HUDEP-2 (cell line): Measurements from ENCODE around the gene CACNA1A.
"Not testable (repeated sequence)": the region's sequence is repeated elsewhere in the genome, so short reads cannot be mapped to it uniquely, and the experiment has no call there.

Experiments
- DNase-seq, 76 experiments: peaks; one replicate each; lab custom pipeline; 2025; ENCODE audit not compliant: unreplicated experiment in 76 of 76; lab: John Stamatoyannopoulos, UW

CACNA1A gene

DNA sequence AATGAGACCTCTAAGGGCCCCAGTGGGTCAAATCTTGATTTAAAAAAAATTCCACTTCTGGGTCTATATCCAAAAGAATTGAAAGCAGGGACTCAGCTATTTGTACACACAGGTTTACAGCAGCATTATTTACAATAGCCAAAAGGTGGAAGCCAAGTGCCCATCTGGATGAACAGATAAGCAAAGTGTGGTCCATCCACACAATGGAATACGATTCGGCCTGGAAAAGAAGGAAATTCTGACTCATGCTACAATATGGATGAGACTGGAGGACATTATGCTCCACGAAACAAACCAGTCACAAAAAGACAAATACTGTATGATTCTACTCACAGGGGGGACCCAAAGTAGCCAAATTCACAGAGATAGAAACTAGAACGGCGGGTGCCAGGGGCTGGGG is 76.7 kb downstream of the CACNA1A start:
- DNase-seq: no peak

DNA sequence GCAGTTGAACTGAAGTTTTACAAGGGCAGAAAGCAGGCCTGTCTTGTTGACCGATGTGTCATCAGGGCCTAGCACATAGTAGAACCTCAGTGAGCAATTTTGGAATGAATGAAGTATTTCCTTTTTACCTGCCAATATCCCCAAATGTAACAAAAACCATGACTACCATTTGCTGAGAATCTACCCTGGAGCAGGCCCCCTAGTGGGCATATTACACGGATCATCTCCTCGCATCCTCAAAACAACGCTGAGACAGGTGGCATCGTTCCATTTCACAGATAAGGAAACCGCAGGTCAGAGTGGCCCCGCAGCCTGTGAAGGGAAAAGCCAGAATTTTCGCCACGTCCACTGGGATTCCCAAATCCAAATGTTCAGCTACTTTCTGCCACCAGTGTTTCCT is 77.9 kb downstream of the CACNA1A start:
- DNase-seq: peak in 29 of 76 experiments; percentile 2 to 58 (median 16)

DNA sequence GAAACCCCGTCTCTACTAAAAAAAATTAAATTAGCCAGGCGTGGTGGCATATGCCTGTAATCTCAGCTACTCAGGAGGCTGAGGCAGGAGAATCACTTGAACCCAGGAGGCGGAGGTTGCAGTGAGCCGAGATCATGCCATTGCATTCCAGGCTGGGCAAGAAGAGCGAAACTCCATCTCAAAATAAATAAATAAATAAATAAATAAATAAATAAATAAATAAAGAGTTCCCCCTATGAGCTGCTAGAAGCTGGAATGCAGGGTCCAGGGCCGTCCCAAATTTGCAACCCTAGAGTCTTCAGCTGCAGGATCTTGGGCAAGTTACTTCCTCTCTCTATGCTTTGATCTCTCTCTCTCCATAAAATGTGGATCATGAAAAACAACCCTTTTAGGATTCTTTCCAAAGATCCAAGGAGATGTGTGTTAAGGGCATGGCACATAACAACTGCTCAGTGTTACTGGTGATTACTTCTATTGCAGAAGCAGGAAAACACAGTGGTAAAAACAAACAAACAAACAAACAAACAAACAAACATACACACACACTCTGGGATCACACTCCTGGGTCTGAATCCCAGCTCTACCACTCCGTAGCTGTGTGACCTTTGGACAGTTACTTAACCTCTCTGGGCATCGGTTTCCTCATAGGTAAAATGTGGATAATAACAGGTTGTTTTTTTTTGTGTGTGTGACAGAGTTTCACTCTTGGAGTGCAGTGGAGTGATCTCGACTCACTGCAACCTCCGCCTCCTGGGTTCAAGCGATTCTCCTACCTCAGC is 78.8 kb downstream of the CACNA1A start:
- no peak for DNase-seq

DNA sequence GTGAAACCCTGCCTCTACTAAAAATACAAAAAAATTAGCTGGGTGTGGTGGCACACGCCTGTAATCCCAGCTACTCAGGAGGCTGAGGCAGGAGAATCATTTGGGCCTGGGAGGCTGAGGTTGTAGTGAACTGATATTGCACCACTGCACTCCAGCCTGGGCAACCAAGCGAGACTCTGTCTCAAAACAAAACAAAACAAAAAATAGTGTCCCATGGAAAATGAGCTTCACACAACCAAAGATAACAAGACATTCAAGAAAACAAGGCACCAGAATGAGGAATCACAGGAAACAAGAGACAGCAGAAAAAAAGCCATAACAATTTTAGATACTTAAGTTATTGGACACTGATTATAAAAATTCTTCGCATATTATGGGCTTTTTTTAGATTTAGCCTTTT is 80.4 kb downstream of the CACNA1A start:
- not testable (repeated sequence) for DNase-seq

DNA sequence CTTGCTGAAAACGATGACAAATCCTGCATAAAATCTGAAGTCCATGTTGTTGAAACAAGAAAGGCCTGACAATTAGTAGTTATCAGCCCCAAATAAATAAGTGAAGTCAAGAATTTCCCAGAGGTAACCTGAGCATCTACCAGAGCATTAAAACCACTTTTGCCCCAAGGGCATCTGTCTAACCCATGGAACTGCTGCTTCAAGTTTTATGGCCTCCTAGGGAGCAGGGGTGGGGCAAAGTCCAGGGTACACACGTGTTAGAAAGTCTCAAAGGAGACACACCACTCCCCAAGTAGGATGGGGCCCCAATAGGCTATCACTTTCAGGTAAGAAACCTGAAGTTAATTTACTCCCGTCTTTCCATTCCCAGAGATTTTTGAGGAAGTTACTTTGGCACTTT is 81.1 kb downstream of the CACNA1A start:
- no peak for DNase-seq

DNA sequence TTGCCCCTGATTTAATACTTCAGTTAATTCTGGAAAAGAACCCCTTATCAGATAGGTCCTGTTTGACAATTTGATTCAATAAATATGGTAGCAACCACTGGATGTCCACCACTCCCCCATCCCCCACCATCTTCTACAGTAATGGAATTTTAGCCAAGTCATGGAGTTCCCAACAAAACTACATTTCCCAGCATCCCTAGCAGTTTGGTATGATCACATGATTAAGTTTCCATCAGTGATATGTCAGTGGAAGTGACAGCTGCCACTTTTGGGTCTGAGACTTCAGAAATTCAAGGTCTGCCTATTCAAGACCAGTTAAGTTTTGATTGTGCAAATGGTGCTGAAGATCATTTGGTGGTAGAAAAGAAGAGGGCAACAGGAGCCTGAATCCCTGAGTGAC is 85.5 kb downstream of the CACNA1A start:
- DNase-seq: no peak

DNA sequence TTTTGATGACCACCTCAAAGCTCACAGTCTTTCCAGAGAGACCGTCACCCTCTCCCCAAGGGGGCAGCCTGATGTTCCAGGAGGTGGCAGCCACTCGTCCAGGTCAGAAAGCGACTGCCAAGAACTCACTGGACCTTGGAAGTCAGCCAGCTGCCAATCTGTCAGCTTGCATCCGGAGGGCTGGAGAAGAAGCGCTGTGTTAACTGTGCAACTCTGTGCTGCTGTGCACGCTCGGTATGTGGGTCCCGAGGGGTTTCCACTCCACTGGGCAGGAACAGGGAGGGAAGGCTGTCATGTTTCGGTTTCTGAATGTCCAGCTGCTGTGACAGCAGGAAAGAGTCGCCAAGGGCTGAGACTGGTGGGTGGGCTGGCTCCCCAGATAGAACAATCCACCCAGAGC is 89.2 kb downstream of the CACNA1A start:
- DNase-seq: no peak

DNA sequence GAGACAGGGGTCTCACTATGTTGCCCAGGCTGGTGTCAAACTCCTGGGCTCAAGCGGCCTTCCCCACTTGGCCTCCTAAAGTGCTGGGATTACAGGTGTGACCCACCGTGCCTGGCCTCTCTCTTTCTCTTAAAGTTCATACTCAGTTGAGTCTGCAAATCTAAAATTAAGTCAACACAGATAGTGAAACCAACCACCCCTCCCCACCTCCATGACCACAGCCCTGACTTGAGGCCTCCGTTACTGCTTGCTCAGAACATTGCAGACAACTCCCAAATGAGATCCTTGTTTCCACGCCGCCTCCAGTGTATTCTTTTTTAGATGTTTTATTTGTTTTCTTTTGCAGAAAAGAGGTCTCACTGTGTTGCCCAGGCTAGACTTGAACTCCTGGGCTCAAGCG is 94.4 kb downstream of the CACNA1A start:
- no peak for DNase-seq

DNA sequence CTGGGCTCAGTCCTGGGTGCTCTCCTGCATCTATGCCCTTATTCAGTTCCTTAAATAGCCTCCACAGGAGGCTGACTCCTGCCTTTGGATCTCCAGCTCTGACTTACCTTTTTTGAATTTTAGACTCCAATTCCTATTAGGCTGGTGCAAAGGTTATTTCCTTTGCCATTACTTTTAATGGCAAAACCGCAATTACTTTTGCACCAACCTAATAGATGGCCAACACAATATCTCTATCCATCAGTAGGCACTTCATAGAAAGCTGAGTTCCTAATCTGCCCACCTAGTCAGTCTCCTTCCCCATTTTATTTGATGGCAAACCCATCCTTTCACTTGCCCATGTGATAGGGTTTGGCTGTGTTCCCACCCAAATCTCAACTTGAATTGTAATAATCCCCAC is 95.3 kb downstream of the CACNA1A start:
- no peak for DNase-seq

DNA sequence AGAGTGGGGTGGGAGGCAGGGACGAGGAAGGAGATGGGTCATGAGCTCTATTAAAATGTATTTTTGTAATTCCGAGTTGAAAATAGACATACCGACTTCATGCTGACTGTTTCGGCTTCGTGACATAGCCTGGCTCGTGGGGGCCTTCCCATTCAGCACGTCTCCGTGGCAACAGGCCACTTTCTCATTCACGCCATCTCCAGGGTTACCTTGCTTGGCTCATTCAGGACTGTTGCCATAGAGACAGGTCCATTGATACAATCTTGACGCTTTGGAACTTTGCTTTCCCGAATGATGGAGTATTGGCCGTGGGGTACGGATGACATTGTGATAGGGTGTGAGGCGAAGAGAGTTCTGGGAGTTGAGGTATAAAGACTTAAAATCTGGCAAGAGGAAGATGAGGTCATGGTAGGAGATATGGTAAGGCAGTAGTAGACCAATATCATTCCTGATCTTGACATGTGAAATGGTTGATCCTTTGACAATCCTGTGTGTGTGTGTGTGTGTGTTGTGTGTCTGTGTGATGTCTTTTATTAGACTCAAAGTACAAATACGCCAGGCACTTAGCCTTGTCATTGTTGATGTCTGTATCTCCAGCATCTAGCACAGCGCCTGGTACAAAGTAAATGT is 97.3 kb downstream of the CACNA1A start:
- no peak for DNase-seq

DNA sequence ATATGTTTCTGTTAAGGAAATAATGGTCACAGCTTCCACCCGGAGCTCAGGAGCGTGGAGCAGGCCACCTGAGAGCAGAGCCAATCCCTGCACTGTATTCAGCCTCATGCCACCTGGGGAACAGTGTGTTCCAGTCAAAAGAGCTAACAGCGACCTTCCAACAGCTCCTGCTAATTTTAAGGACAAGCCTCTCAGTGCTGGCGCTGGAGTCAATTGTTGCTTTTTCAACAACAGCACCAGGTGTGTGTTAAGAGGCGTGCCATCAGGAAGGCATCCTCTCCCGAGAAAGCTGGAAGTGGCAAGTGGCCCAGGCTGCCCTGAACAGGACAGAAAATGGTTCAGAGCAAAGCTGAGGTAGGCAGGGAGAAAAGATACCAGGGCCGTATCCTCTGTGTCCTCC is 102.0 kb downstream of the CACNA1A start:
- DNase-seq: no peak

DNA sequence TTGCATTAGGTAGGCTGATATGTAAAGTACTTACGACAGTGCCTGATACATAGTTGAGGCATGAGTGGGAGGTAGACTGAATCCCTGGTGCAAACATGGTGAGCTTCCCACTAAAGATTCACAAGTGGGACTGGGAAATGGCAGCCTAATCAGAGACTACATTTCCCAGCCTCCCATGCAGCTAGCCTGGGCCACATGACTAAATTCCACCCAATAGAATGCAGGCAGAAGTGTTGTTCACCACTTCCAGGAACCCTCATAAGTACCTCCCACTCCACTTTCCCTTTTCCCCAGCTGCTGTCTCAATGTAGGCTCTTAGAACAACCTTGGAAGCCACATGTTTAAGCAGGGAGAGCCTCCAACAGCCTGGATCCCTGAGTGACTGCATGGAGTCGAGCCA is 104.9 kb downstream of the CACNA1A start:
- peak in 10 of 76 experiments; percentile 2 to 22 (median 12) for DNase-seq

DNA sequence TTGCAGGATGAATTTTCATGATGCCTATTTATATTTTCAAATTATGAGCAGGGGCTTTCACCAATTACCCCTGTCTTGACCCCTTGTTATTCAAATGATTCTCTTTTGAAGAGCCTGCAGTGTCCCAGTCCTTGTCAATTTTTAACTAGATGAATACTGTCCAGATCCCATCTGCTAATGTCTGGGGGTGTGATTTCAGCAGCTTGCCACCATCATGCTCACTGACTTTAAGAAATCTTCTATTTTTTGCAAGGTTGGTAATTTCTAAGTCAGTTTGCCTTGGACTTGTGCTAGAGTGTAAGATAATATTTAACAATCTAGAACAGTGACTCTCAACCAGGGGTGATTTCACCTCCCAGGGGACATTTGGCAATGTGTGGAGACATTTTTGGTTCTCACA is 106.0 kb downstream of the CACNA1A start:
- DNase-seq: no peak

DNA sequence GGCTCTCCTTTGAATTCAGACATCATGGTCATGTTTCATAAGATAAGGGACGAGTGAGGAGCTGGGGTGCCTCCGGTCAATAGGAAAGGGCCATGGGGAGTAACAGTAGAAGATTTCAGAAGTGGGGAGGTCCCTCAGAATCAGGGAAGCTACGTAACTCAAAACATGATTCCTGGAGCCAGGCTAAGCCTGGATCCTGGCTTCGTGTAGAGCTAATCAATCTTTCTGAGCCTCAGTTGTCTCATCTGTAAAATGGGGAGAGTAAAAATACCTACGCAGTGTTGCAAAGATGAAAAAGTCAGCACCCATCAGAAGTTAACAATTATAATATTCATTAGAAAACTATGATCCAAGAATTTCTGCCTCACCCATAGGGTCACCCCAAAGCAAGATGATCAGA is 106.5 kb downstream of the CACNA1A start:
- DNase-seq: no peak

DNA sequence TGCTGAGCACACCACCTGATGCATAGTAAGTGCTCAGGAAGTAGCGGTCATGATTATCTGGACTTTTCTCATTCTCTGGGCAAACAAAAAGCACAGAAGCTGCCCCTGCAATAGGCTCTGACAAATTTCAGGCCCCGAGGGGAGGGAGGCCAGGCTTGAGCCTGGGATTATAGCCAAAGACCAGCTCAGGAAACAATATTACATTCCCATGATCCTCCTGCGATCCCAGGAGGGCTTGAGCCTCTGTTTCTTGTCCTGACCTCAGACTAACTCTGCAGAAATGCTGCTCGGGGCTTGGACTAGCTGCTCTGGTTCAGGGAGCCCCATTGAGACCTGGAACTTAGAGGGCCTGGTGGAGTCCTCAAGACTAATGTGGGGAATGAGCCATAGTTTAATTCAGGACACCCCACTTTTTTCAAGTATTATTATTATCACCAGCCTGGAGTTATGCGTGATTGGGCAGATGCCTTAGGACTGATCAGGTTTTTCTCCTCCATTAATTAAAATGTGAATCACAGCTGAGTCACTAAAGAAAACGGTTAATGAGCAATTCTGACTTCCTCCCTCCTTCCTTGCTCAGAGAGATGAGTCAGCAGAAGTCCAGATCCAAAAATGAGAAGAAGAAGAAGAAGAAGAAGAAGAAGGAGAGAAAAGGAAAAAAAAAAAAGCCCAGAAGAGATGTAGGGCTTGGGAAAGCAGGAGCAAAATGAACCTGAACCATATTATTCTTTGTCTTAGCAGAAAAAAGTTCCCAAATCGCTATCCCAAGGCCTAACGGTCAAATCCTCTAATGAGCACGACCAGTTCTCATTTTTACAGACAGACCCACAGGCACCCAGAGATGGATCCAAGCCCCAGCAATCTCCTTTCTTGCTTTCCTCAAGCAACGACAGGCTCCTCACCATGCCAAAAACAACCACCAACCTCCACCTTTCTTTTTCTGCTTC is 107.2 kb downstream of the CACNA1A start:
- no peak for DNase-seq

DNA sequence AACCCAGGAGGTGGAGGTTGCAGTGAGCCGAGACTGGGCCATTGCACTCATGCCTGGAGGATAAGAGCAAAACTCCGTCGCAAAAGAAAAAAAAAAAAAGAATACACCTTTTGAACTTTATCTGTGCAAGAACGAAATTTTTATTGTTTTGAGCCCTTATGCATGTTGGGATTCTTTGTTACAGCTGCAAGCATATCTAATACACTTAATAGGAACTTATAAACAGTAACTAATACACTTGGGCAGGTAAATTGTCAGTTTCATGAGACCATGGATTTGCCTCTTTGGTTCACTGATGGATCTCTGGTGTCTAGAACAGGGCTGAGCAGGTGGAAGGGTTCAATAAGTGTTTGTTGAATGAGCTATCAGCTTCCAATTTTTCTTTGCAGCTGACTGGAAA is 108.1 kb downstream of the CACNA1A start:
- no peak for DNase-seq

DNA sequence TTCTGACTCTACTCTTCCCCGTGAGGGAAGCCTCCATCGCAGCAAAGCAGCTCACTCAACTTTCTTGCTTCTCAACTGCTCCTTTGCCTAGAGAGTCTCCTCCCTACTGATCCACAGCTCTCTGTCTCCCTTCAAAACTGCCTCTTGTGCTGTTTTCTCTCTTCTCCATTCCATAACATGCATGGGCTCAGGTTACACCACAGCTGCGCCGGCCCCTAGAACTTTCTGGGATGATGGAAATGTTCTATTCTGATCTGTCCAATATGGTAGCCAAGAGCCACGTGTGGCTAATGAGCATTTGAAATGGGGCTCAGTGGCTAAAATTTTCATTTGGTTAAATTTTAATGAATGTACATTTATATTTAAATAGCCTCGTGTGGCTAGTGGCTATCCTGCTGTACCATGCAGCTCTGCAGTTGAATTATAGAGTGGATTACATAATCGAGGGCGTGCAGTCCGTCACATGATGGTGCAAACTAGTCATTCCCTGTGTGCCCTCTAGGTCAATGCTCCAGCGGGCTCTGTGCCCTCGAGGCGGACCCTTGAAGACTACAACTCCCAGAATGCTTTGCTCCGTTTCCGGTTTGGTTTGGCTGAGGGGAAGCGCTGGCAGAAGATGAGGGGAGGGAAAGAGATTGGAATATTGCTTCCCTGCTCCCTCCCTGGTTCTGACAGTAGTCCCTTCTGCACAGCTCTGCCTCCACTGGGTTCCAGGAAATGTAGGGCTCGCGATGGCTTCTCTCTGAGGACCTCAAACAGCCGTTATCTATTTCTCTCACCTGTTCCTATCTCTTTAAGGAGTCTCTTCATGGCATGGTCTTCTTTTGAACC is 109.8 kb downstream of the CACNA1A start:
- DNase-seq: peak in 41 of 76 experiments; percentile 5 to 63 (median 25)

DNA sequence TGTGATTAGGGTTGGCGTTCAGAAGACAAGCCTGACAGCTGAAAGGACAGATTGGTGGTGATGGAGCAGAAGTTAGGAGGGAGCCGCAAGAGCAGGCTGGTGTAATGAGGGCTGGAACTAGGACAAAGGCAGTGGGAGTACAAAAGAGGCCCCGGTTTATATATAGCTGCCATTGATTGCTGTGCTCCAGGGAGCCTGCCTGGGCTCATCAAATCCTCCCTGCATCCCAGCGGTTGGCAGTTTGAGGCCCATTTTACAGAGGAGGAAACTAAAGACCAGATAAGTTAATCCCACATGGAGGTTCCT is 123.7 kb downstream of the CACNA1A start:
- no peak for DNase-seq

DNA sequence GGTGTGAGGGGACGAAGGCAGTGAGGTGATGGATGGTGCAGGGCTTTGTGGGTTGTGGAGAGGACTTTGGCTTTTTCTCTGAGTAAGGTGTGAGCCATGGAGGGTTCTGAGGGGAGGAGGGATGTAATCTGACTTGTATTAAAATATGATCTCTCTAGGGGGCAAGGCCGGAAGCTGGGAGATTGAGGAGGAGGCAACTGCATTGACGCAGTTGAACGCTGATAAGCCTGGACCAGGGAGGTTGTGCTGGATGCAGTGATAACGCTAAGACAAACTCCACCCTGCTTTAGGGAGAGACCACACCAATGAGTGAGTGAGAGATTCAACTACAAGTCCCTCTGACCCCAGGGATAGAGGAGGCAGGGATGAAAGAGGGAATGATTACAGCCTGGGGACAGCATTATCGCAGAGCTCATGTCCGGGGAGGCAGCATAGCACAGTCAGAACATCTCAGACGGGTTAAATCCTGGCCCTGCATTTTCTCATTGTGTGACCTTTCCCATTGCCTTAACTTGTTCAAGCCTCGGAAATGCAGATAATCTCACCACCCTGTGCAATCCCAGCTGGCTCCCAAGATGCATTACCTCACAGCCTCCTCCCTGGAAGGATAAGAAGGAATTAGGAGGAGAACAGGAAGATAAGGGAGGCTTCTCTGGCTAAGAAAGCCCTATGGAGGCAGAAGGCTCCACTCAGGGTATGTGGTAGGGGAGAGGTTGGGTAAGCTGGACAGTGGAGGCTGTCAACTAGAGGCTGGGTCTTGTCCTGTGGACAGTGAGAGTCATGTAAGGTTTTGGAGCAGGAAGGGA is 124.2 kb downstream of the CACNA1A start:
- peak in 13 of 76 experiments; percentile 5 to 48 (median 18) for DNase-seq

DNA sequence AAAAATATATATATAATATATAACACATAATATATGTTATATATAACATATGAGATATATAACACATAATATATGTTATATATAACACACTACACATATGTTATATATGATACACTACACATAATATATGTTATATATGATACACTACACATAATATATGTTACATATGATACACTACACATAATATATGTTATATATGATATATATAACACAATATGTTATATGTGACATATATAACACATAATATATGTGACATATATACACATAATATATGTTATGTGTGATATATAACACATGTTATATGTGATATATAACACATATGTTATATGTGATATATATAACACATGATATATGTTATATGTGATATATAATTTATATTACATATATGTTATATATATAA is 129.7 kb downstream of the CACNA1A start:
- no peak for DNase-seq
